Colonic mucosa (tissue), 4 donors: ENCODE data around the gene CTIF. TPM values are rescaled to one million over a fixed set of nuclear protein-coding genes. Genes with fewer than 3 reads are reported as not detected.

Experiments
- DNase-seq: peaks from one replicate; pipeline ENCODE4 v3.0.0-alpha.2; 2020
- H3K27ac ChIP-seq: fragments of 200-600 bp; one replicate; pipeline ENCODE4 v1.8.0; 2021
- H3K27me3 ChIP-seq: fragments of 200-600 bp; one replicate; pipeline ENCODE4 v1.8.0; 2021
- H3K36me3 ChIP-seq: fragments of 200-600 bp; one replicate; pipeline ENCODE4 v1.8.0; 2021
- H3K4me1 ChIP-seq: fragments of 200-600 bp; one replicate; pipeline ENCODE4 v1.8.0; 2021; ENCODE audit warnings: mild to moderate bottlenecking
- H3K4me3 ChIP-seq: fragments of 200-600 bp; one replicate; pipeline ENCODE4 v1.8.0; 2021
- H3K9ac ChIP-seq, 2 donors: one replicate each; pipeline ENCODE4 v1.7.0; 2013; ENCODE audit warnings: control low read depth in 2 of 2, low read depth in 2 of 2, low read length in 2 of 2
- H3K9me3 ChIP-seq: fragments of 200-600 bp; one replicate; pipeline ENCODE4 v1.8.0; 2021
- CTCF ChIP-seq: fragments of 200-600 bp; IDR thresholded peaks from one replicate; pipeline ENCODE4 v1.8.0; 2022; ENCODE audit warnings: antibody characterized with exemption, mild to moderate bottlenecking
- intact Hi-C: fragments of 100-400 bp; cut with DNase I; formaldehyde crosslinking; loops from one replicate; pipeline ENCODE4 v1.14.1; 2022
- total RNA-seq, 2 donors: library from RNA; stranded (reverse); fragmentation: NEBNext Ultra II Directional in 1 of 2; extraction: Animal tissue kit (Norgen Biotek cat#: 25700) in 1 of 2; gene quantifications; one replicate each; pipeline ENCODE4 v1.2.1, GENCODE V29; 2021
- donor health status: healthy.
- donor health status: DM: no; HTN: no; CAD: no.
- donor health status: DM: no; HTN: no; CAD: no.

CTIF gene
- total RNA-seq, 2 donors from 2014 or later, result 13.0 to 16.7 TPM

DNA sequence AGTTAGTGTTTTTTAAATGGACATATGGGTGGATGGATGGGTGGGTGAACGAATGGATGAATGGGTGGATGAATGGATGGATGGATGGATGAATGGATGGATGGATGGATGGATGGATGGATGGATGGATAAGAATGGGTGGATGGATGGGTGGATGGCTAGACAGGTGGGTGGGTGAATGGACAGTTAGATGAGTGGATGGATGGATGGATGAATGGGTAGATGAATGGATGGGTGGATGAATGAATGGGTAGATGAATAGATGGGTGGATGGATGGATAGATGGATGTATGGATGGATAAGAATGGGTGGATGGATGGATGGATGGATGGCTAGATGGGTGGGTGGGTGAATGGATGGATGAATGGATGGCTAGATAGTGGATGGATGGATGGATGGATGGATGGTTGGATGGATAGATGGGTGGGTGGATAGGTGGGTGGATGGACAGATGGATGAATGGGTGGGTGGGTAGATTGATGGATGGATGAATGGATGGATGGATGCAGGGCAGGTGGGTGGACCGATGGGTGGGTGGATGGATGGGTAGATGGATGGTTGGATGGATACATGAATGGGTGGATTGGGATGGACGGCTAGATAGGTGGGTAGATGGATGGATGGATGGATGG is 64.0 kb downstream of the CTIF start:
- Histone ChIP-seq H3K27me3 (no peaks in the 10 kb centered on the region), H3K9ac (no peak overlapping the region), H3K9me3 (no peaks in the 10 kb centered on the region), H3K36me3 (no peaks in the 10 kb centered on the region), H3K4me1 (no peaks in the 10 kb centered on the region), H3K27ac (no peak overlapping the region), H3K4me3 (no peak overlapping the region)
- no peak for DNase-seq
- TF ChIP-seq CTCF, result no peak
- intact Hi-C loops, result no loop called here

GRCh38 chr18:48605408-48605845 is 66.6 kb downstream of the CTIF start:
- no peak for TF ChIP-seq CTCF
- Histone ChIP-seq H3K9me3 (no peaks in the 10 kb centered on the region), H3K27ac (no peak overlapping the region), H3K4me3 (no peak overlapping the region), H3K4me1 (no peaks in the 10 kb centered on the region), H3K9ac (no peak overlapping the region), H3K36me3 (no peaks in the 10 kb centered on the region), H3K27me3 (no peaks in the 10 kb centered on the region)
- intact Hi-C loops, result no loop called here
- DNase-seq, result no peak

- no peak for DNase-seq
- intact Hi-C loops, result no loop called here
- H3K36me3 ChIP-seq, result no peaks in the 10 kb centered on the region
- H3K4me1 ChIP-seq, result no peaks in the 10 kb centered on the region
- H3K9ac ChIP-seq, result no peak overlapping the region
- no peak overlapping the region for H3K27ac ChIP-seq
- H3K9me3 ChIP-seq, result no peaks in the 10 kb centered on the region
- no peaks in the 10 kb centered on the region for H3K27me3 ChIP-seq
- H3K4me3 ChIP-seq, result no peak overlapping the region
- TF ChIP-seq CTCF, result no peak
These were observed 68.5 kb downstream of the CTIF start for GRCh38 chr18:48607056-48607984.

- Histone ChIP-seq H3K9me3 (no peaks in the 10 kb centered on the region), H3K27ac (no peak overlapping the region), H3K4me1 (no peaks in the 10 kb centered on the region), H3K4me3 (no peak overlapping the region), H3K27me3 (no peaks in the 10 kb centered on the region), H3K36me3 (no peaks in the 10 kb centered on the region), H3K9ac (no peak overlapping the region)
- no peak for DNase-seq
- TF ChIP-seq CTCF, result no peak
- intact Hi-C loops, result no loop called here
These were observed 69.8 kb downstream of the CTIF start for GRCh38 chr18:48608581-48608980.

- Histone ChIP-seq H3K4me3 (no peak overlapping the region), H3K4me1 (no peaks in the 10 kb centered on the region), H3K36me3 (no peaks in the 10 kb centered on the region), H3K27me3 (no peaks in the 10 kb centered on the region), H3K27ac (no peak overlapping the region), H3K9ac (no peak overlapping the region), H3K9me3 (no peaks in the 10 kb centered on the region)
- intact Hi-C loops, result no loop called here
- DNase-seq, result no peak
- no peak for TF ChIP-seq CTCF
These were observed 70.3 kb downstream of the CTIF start for GRCh38 chr18:48609114-48609513.
